ENCODE data around the gene CITED1. TPM values are rescaled to one million over a fixed set of nuclear protein-coding genes. Genes with fewer than 3 reads are reported as not detected.

The CITED1 gene
- total RNA-seq, 1 donor from 2014 or later, result not detected

GRCh38 chrX:72347366-72347765, 41.7 kb upstream of the CITED1 start:
- Mint-ChIP-seq H3K9me3 (no peaks in the 10 kb centered on the region), H3K4me3 (no peak overlapping the region), H3K27ac (no peak overlapping the region), H3K27me3 (no peaks in the 10 kb centered on the region), H3K4me1 (no peaks in the 10 kb centered on the region), H3K36me3 (ENCODE audit: low read depth) (peaks cover 41% of the 10 kb centered on the region)
- ChIA-PET CTCF (no interaction called here), POLR2A (no interaction called here)
- intact Hi-C loops (cut with micrococcal nuclease), result no loop called here
- no peak for DNase-seq
- TF ChIP-seq CTCF (IDR thresholded peaks at IDR 0.05), result no peak
- ATAC-seq (ENCODE audit: low read depth), result no peak

GRCh38 chrX:72346302-72346949, 40.7 kb upstream of the CITED1 start:
- Mint-ChIP-seq H3K27me3 (no peaks in the 10 kb centered on the region), H3K4me3 (no peak overlapping the region), H3K36me3 (ENCODE audit: low read depth) (peaks cover 34% of the 10 kb centered on the region), H3K27ac (no peak overlapping the region), H3K4me1 (no peaks in the 10 kb centered on the region), H3K9me3 (no peaks in the 10 kb centered on the region)
- ATAC-seq (ENCODE audit: low read depth), result no peak
- intact Hi-C loops (cut with micrococcal nuclease), result no loop called here
- TF ChIP-seq CTCF (IDR thresholded peaks at IDR 0.05), result no peak
- CTCF ChIA-PET, result no interaction called here
- DNase-seq, result no peak
- POLR2A ChIA-PET, result no interaction called here

- H3K27me3 Mint-ChIP-seq, result no peaks in the 10 kb centered on the region
- no peaks in the 10 kb centered on the region for H3K4me1 Mint-ChIP-seq
- ATAC-seq (ENCODE audit: low read depth) (no peak), DNase-seq (no peak)
- intact Hi-C loops (cut with micrococcal nuclease), result no loop called here
- ChIA-PET POLR2A (no interaction called here), CTCF (no interaction called here)
- H3K27ac Mint-ChIP-seq, result no peak overlapping the region
- peaks cover 14% of the 10 kb centered on the region for H3K36me3 Mint-ChIP-seq (ENCODE audit: low read depth)
- no peaks in the 10 kb centered on the region for H3K9me3 Mint-ChIP-seq
- H3K4me3 Mint-ChIP-seq, result no peak overlapping the region
- no peak for TF ChIP-seq CTCF (IDR thresholded peaks at IDR 0.05)
These were observed 34.9 kb upstream of the CITED1 start for GRCh38 chrX:72340626-72341025.

GRCh38 chrX:72340041-72340440, 34.3 kb upstream of the CITED1 start:
- no peak for TF ChIP-seq CTCF (IDR thresholded peaks at IDR 0.05)
- Mint-ChIP-seq H3K36me3 (ENCODE audit: low read depth) (peaks cover 17% of the 10 kb centered on the region), H3K27ac (no peak overlapping the region), H3K4me3 (no peak overlapping the region), H3K27me3 (no peaks in the 10 kb centered on the region), H3K4me1 (no peaks in the 10 kb centered on the region), H3K9me3 (no peaks in the 10 kb centered on the region)
- DNase-seq (no peak), ATAC-seq (ENCODE audit: low read depth) (no peak)
- intact Hi-C loops (cut with micrococcal nuclease), result no loop called here
- ChIA-PET POLR2A (no interaction called here), CTCF (no interaction called here)

GRCh38 chrX:72330131-72330530, 24.4 kb upstream of the CITED1 start:
- peaks cover 2% of the 10 kb centered on the region for H3K9me3 Mint-ChIP-seq
- no peak for ATAC-seq (ENCODE audit: low read depth)
- intact Hi-C loops (cut with micrococcal nuclease), result no loop called here

More at GRCh38 chrX:72330131-72330530, 24.4 kb upstream of the CITED1 start:
- POLR2A ChIA-PET, result no interaction called here
- Mint-ChIP-seq H3K27ac (no peak overlapping the region), H3K4me3 (no peak overlapping the region), H3K4me1 (no peaks in the 10 kb centered on the region), H3K27me3 (no peaks in the 10 kb centered on the region), H3K36me3 (ENCODE audit: low read depth) (peaks cover 23% of the 10 kb centered on the region)
- TF ChIP-seq CTCF (IDR thresholded peaks at IDR 0.05), result no peak
- CTCF ChIA-PET, result no interaction called here
- no peak for DNase-seq
